K562 (cell line): ENCODE measurements around the gene SETD5. TPM values are rescaled to one million over a fixed set of nuclear protein-coding genes. Genes with fewer than 3 reads are reported as not detected.

Experiments used
- ARID3B ChIP-seq: fragments of 250-450 bp; sonication (Bioruptor Pico); IDR thresholded peaks from 2 replicates; pipeline ENCODE4 v1.4.0; 2020; ENCODE audit warnings: borderline replicate concordance
- BCL6 ChIP-seq: fragments of 250-450 bp; sonication (Bioruptor Pico); IDR thresholded peaks from 2 replicates; pipeline ENCODE4 v1.4.0; 2020
- DEAF1 ChIP-seq: fragments of 450-650 bp; formaldehyde crosslinking; IDR thresholded peaks from 2 replicates; pipeline ENCODE4 v1.4.0; 2020; ENCODE audit warnings: mild to moderate bottlenecking, moderate library complexity
- EZH2 ChIP-seq: IDR thresholded peaks from 2 replicates; pipeline ENCODE4 v1.6.1; 2012; ENCODE audit warnings: low read depth, mild to moderate bottlenecking, inconsistent platforms, low read length, borderline replicate concordance
- GTF2E2 ChIP-seq: fragments of 200-800 bp; sonication (Bioruptor generic); IDR thresholded peaks from 2 replicates; pipeline ENCODE4 v1.6.1; 2016; ENCODE audit warnings: missing genetic modification characterization, missing compliant biosample characterization
- IRF1 ChIP-seq: sonication (generic); formaldehyde crosslinking; IDR thresholded peaks from 2 replicates; pipeline ENCODE4 v1.8.0; 2022; ENCODE audit warnings: missing genetic modification reagents, mild to moderate bottlenecking, borderline replicate concordance
- KLF1 ChIP-seq: fragments of 450-650 bp; IDR thresholded peaks from 2 replicates; pipeline ENCODE4 v1.6.1; 2016; ENCODE audit warnings: missing genetic modification characterization, missing compliant biosample characterization
- L3MBTL2 ChIP-seq: fragments of 450-650 bp; IDR thresholded peaks from 2 replicates; pipeline ENCODE4 v1.6.1; 2016; ENCODE audit warnings: mild to moderate bottlenecking, moderate library complexity
- MBD2 ChIP-seq: sonication (generic); IDR thresholded peaks from 2 replicates; pipeline ENCODE4 v1.6.1; 2016; ENCODE audit warnings: low read depth, borderline replicate concordance
- NCOA4 ChIP-seq: fragments of 450-650 bp; IDR thresholded peaks from 2 replicates; pipeline ENCODE4 v1.6.1; 2018; ENCODE audit warnings: mild to moderate bottlenecking; ENCODE audit not compliant: partially characterized antibody
- NKRF ChIP-seq: fragments of 450-650 bp; IDR thresholded peaks from 2 replicates; pipeline ENCODE4 v1.6.1; 2016; ENCODE audit warnings: borderline replicate concordance
- NR2C1 ChIP-seq, 2 experiments: fragments of 450-650 bp; IDR thresholded peaks; 2 replicates each; pipeline ENCODE4 v1.6.1; 2017; ENCODE audit warnings: mild to moderate bottlenecking in 2 of 2, antibody characterized with exemption in 1 of 2, inconsistent platforms in 1 of 2, missing compliant biosample characterization in 1 of 2, missing genetic modification characterization in 1 of 2
- POLR2B ChIP-seq: fragments of 450-650 bp; IDR thresholded peaks from 2 replicates; pipeline ENCODE4 v1.6.1; 2018; ENCODE audit warnings: low read depth; ENCODE audit not compliant: partially characterized antibody
- SAFB ChIP-seq: fragments of 200-400 bp; formaldehyde crosslinking; IDR thresholded peaks from 2 replicates; pipeline ENCODE4 v1.6.1; 2017; ENCODE audit warnings: low read depth, low read length, borderline replicate concordance
- SMAD4 ChIP-seq: fragments of 250-450 bp; sonication (Bioruptor Pico); conservative IDR thresholded peaks from 2 replicates; pipeline ENCODE4 v1.8.0; 2021; ENCODE audit warnings: inconsistent platforms, mild to moderate bottlenecking, moderate library complexity
- SREBF1 ChIP-seq: fragments of 150-350 bp; IDR thresholded peaks from 2 replicates; pipeline ENCODE4 v1.6.1; 2014; ENCODE audit warnings: antibody characterized with exemption, low read depth, low read length, borderline replicate concordance
- ZBTB43 ChIP-seq: sonication (generic); formaldehyde crosslinking; IDR thresholded peaks from 2 replicates; pipeline ENCODE4 v1.8.0; 2023; ENCODE audit warnings: mild to moderate bottlenecking, missing genetic modification reagents
- ZNF232 ChIP-seq: sonication (generic); formaldehyde crosslinking; IDR thresholded peaks from 2 replicates; pipeline ENCODE4 v1.8.0; 2022; ENCODE audit warnings: mild to moderate bottlenecking, missing genetic modification reagents
- ZNF282 ChIP-seq: sonication (generic); formaldehyde crosslinking; IDR thresholded peaks from 2 replicates; pipeline ENCODE4 v1.8.1; 2023; ENCODE audit warnings: missing genetic modification reagents
- ZNF311 ChIP-seq: fragments of 250-450 bp; sonication (Bioruptor Pico); IDR thresholded peaks from 2 replicates; pipeline ENCODE4 v1.4.0; 2020; ENCODE audit warnings: mild to moderate bottlenecking, moderate library complexity
- ZNF785 ChIP-seq: fragments of 250-450 bp; sonication (Bioruptor Pico); IDR thresholded peaks from 2 replicates; pipeline ENCODE4 v1.4.0; 2020; ENCODE audit warnings: mild to moderate bottlenecking
- polyA plus RNA-seq, 8 experiments: library from polyadenylated mRNA; depleted of rRNA in 4 of 8; stranded (reverse) in 5 of 8; unstranded in 3 of 8; fragments of >200 nt; fragmentation: Nextera tagmentation in 2 of 8; fragmentation: Illumina TruSeq in 1 of 8; extraction: Ambion mirVana in 2 of 8; extraction: Trizol in 1 of 8; gene quantifications; 2 replicates each; pipeline versions ENCODE4 v1.2.1 to v1.2.3, GENCODE V29; 2011 to 2014; ENCODE audit warnings: inconsistent platforms in 1 of 8, missing spikeins in 1 of 8
- total RNA-seq, 7 experiments: library from RNA; depleted of rRNA in 6 of 7; stranded (reverse); fragments of >200 nt in 6 of 7; fragmentation: Illumina TruSeq in 2 of 7; extraction: Trizol in 2 of 7; gene quantifications; 2 replicates each; pipeline versions ENCODE4 v1.2.1 to v1.2.3, GENCODE V29; 2011 to 2021; ENCODE audit warnings: low replicate concordance in 1 of 7

Gene SETD5
- total and polyA plus RNA-seq, 9 of the 15 experiments (the other 6 are each of a cell fraction or from before 2014, with no cell fraction given), result 20.8 to 135 (median 87.2) TPM

GRCh38 chr3:9396632-9397331 is 633 bp upstream of the SETD5 start (continued):
- no peak; the same call in 1 of the 2 replicates for TF ChIP-seq ZNF282 (CRISPR knock-in tag)
- TF ChIP-seq ZNF785, result no peak
- no peak for TF ChIP-seq IRF1
- no peak; the same call in 1 of the 2 replicates for TF ChIP-seq NKRF
- peak; percentile 97 for TF ChIP-seq SMAD4 (CRISPR knock-in tag)
- peak; percentile 94 for TF ChIP-seq MBD2
- TF ChIP-seq SREBF1, result peak; percentile 93
- peak; percentile 72; the same call in 1 of the 2 replicates for TF ChIP-seq KLF1 (tag)
- peak; percentile 100 for TF ChIP-seq L3MBTL2
- no peak for TF ChIP-seq NCOA4
- no peak for TF ChIP-seq EZH2
- no peak for TF ChIP-seq ZNF232 (CRISPR knock-in tag)
- peak; percentile 2 for TF ChIP-seq SAFB
- TF ChIP-seq ZNF311, result no peak
- TF ChIP-seq ZBTB43 (CRISPR knock-in tag), result 0 out of 2 replicates have a peak, but pooled peaks have one; percentile 84
- TF ChIP-seq GTF2E2 (tag), result no peak
- TF ChIP-seq NR2C1 (IDR thresholded peaks at IDR 0.05), result no peak
- no peak for TF ChIP-seq NR2C1 (tag; IDR thresholded peaks at IDR 0.05)
- 0 out of 2 replicates have a peak, but pooled peaks have one; percentile 32 for TF ChIP-seq DEAF1
- TF ChIP-seq ARID3B, result 0 out of 2 replicates have a peak, but pooled peaks have one; percentile 36
- no peak for TF ChIP-seq BCL6 (CRISPR knock-in tag)
- peak; percentile 98 for TF ChIP-seq POLR2B
